Right cardiac atrium (tissue), 5 donors: ENCODE data around the gene MSX2. TPM values are rescaled to one million over a fixed set of nuclear protein-coding genes. Genes with fewer than 3 reads are reported as not detected.

Experiments used
- ATAC-seq, 2 donors: fragments of 200-7000 bp; cut with Tn5 transposase; one replicate each; pipeline versions ENCODE4 v1.8.0 to v1.9.1; 2020; ENCODE audit warnings: moderate library complexity in 2 of 2, mild to moderate bottlenecking in 1 of 2
- DNase-seq, 3 donors: peaks; one replicate each; pipeline ENCODE4 v3.0.0-alpha.2; 2020
- H3K27ac ChIP-seq: one replicate; pipeline ENCODE4 v1.5.1; 2013; ENCODE audit warnings: mild to moderate bottlenecking, low read length, control low read depth, moderate library complexity
- H3K27me3 ChIP-seq: one replicate; pipeline ENCODE4 v1.6.1; 2013; ENCODE audit not compliant: control insufficient read depth, insufficient read depth
- H3K4me1 ChIP-seq: one replicate; pipeline ENCODE4 v1.6.1; 2013; ENCODE audit warnings: low read length; ENCODE audit not compliant: control insufficient read depth, insufficient read depth
- H3K4me3 ChIP-seq: one replicate; pipeline ENCODE4 v1.5.1; 2013; ENCODE audit warnings: low read length, control low read depth
- H3K9me3 ChIP-seq: one replicate; pipeline ENCODE4 v1.6.1; 2013; ENCODE audit warnings: low read length; ENCODE audit not compliant: control insufficient read depth
- WGBS: extraction: QIAGEN DNeasy Blood & Tissue Kit; methylation state at CpG from one replicate; pipeline ENCODE4 v1.1.7; 2013; 5-methylcytosine and 5-hydroxymethylcytosine counted together
- intact Hi-C, 4 donors: fragments of 100-400 bp; cut with DNase I; formaldehyde crosslinking; loops; one replicate each; pipeline versions ENCODE4 v1.11.0 to v1.14.0; 2022 to 2023
- polyA plus RNA-seq: library from polyadenylated mRNA; stranded (reverse); fragments of 200-250 nt; gene quantifications from one replicate; pipeline ENCODE4 v1.2.3, GENCODE V29; 2013
- total RNA-seq, 4 donors: library from RNA; stranded (reverse); fragmentation: NEBNext Ultra II Directional; extraction: Animal tissue kit (Norgen Biotek cat#: 25700); gene quantifications; one replicate each; pipeline ENCODE4 v1.2.1, GENCODE V29; 2021
- donor health status: healthy with polysubstance abuse.
- donor health status: DM: no; HTN: yes; CAD: no.
- donor health status: DM: no; HTN: no; CAD: no.
- donor health status: DM: no; HTN: yes; CAD: no; lungs with severe emphysema.
- donor health status: DM: yes; HTN: yes; CAD: no.

MSX2 gene
- total and polyA plus RNA-seq, 5 donors = 1.9 to 3.2 (median 2.6) TPM

DNA sequence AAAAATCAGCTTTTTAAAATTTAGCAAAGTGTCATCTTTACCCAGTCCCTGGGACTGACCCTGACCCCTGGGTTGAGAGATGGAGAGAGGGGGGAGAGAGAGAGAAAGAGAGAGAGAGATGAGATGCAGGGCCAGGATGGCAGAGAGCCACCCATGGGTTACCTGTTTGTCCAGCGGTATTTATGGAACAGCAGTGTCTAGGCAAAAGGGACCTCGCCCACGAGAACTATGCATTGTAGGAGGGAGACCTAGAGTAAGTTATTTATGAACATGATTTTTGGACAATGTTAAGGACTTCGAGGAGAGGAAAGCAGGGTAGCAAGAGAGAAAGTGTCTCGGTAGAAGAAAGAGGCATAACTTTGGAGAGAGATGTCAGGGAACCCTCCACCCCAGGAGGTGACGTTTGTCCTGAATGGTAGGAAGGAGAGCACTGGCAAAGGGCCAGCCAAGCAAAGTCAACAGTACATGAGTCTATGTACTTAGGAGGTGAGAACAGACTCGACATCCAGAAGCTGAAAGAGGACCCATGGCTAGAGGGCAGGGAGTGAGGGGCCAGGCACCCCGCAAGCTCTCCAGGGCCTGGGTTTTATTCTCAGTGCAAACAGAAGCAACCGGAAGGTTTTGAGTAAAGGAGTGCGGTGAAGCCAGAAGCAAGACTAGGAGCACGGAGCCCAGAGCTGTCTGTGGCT lies 30.5 kb upstream of the MSX2 start:
- Histone ChIP-seq H3K4me1 (no peaks in the 10 kb centered on the region), H3K27ac (no peak overlapping the region), H3K27me3 (peaks cover 3% of the 10 kb centered on the region), H3K4me3 (no peak overlapping the region), H3K9me3 (no peaks in the 10 kb centered on the region)
- WGBS = 39% methylated on average over 11 of the region's 11 CpGs
- ATAC-seq (no peak), DNase-seq (peak in 1 of 3 donors; percentile 58)
- intact Hi-C loops = no loop called here

DNA sequence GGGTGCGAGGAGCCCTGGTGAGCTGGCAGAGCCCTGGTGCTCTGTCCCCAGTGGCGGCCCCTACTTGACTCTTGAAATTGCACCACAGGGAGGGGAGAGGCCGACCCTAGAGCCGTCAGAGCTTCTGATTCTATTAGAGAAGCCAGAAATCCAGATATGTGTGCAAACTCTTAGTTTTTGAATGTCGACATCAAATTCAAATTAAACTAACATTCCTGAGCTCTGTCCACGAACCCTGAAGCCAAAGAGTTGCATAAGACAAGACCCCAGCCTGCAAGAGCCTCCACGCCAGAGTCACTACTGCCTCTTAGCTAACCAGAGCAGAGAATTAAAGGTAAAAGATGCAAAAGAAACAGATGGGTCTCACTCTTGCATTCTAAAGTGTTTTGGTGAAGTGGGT lies 29.8 kb upstream of the MSX2 start:
- intact Hi-C loops = no loop called here

DNA sequence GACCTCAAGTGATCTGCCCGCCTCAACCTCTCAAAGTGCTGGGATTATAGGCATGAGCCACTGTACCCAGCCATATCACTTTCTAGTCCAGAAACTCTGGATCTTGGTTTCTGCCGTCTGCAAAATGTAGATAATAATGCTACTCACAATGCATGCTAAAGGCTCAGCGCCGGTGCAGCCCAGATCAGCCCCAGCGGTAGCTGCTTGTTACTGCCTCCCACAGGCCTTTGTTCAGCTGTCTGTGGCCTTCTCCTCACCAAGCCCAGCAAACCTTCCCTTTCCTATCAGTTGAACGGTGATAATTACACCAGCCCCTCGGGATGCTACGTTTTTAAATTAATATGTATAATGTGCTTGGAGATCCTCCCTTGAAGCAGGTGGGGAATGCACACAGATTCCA lies 26.2 kb upstream of the MSX2 start:
- no peak overlapping the region for H3K4me3 ChIP-seq
- ATAC-seq (no peak), DNase-seq (no peak)
- whole genome bisulfite sequencing = 46% methylated on average over 8 of the region's 8 CpGs
- no peak overlapping the region for H3K27ac ChIP-seq
- H3K27me3 ChIP-seq = no peaks in the 10 kb centered on the region
- no peaks in the 10 kb centered on the region for H3K4me1 ChIP-seq
- H3K9me3 ChIP-seq = no peaks in the 10 kb centered on the region
- intact Hi-C loops = no loop called here

More for the DNA sequence above, 29.8 kb upstream of the MSX2 start:
- Histone ChIP-seq H3K27me3 (peaks cover 3% of the 10 kb centered on the region), H3K4me1 (no peaks in the 10 kb centered on the region), H3K27ac (no peak overlapping the region), H3K4me3 (no peak overlapping the region), H3K9me3 (no peaks in the 10 kb centered on the region)
- DNase-seq = no peak
- ATAC-seq = no peak
- WGBS = 33% methylated on average over 7 of the region's 7 CpGs

DNA sequence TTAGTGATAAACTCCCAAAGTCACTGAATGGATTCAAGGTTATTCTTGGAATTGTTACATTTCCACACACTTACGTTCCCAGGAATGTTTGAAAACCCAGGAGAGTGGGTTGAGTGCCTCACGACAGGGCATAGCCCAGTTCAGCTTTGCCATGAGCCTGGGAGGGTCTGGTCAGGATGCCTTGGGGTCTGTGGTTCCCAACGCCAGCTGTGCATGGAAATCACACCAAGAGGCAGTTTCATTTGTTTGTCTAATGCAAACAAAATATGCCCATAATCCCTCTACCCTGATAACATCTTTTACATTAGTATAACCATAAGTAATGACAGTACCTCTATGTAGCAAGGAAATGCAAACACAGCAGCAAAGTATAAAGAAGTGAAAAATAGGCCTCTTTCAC lies 25.3 kb upstream of the MSX2 start:
- Histone ChIP-seq H3K27me3 (no peaks in the 10 kb centered on the region), H3K4me3 (no peak overlapping the region), H3K9me3 (no peaks in the 10 kb centered on the region), H3K27ac (no peak overlapping the region), H3K4me1 (no peaks in the 10 kb centered on the region)
- intact Hi-C loops = no loop called here
- 69% methylated on average over 3 of the region's 3 CpGs for WGBS
- ATAC-seq = no peak
- DNase-seq = no peak

DNA sequence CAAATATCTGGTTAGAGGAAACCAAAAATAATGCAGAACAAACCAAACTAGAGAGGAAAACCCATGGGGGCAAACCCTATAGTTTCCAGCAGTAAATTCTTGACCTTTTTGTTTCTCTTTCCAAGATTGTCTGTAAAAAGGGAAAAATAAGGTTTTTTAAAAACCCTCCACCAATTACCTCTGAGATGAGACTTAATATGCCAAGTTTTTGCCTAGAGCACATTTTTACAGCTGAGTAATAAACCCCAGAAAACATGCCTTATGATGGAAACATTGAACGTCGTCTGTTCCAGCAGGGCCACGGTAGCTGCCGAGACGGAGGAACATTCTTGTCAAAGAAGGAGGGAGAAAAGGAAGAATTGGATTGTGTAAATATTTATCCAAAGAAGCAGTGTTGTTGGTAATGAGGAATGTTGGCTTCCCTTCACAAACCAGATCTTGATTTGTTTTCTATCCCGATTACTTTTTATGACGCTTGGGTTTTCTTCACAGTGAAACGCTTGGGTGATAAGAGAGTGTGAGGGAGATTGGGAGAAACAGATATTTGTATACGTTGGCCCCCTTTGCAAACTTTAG lies 17.3 kb upstream of the MSX2 start:
- WGBS = 21% methylated on average over 9 of the region's 9 CpGs
- DNase-seq = no peak
- no peaks in the 10 kb centered on the region for H3K9me3 ChIP-seq
- no peaks in the 10 kb centered on the region for H3K4me1 ChIP-seq
- ATAC-seq = no peak
- H3K27ac ChIP-seq = no peak overlapping the region
- intact Hi-C loops = no loop called here
- no peak overlapping the region for H3K4me3 ChIP-seq
- no peaks in the 10 kb centered on the region for H3K27me3 ChIP-seq

DNA sequence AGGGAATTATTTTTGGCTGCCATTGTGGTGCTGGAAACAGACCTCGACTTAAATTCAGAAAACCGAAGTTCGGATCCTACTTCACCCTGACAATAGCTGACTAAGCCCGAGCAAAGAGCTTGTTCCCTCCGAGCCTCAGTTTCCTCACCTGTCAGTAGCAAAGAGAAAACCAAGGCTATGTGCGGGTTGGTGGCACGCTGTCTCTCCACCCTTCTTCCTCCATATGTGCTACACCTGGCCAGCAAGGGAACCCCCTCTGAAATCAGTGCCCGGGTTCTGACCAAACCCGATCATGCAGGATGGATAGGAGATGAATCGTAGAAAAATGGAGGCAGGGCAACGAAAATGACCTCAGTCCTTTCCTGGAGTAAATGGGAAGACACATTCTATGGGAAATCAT lies 16.7 kb upstream of the MSX2 start:
- Histone ChIP-seq H3K27ac (no peak overlapping the region), H3K27me3 (no peaks in the 10 kb centered on the region), H3K4me3 (no peak overlapping the region), H3K4me1 (no peaks in the 10 kb centered on the region), H3K9me3 (no peaks in the 10 kb centered on the region)
- 82% methylated on average over 11 of the region's 11 CpGs for WGBS
- DNase-seq (no peak), ATAC-seq (no peak)
- intact Hi-C loops = no loop called here

DNA sequence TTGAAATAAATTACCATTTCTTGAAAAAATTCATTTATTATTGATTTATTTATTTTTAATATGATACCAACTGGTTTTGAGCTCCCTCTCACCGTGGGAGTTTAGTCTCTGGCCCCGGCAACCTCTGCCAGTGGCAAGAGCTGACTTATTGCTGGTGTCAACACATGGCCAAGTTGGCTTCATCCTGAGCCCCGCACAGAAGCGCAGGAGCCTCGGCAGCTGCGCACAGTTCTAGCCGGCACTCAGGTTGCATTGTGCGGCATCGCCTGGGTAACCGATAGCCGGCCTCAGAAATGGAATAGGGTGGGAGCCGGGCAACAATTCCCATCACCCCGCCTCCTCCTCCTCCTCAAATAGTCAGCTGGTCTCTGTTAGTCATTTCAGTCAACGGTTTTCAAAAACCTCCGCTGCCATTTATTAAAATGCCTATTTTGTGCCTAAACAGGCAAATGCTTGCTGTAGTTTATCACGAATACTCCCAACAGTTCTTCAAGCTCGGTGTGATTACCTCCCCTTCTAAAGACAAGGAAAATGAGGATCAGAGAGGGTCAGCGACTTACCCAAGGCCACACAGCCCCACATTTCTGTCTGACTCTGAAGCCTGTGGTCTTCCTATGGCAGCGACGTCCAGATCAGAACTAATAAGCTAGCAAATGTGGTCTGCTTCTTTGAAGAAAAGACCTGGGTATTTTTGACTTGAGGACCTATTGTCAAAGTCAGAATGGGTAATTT lies 15.7 kb upstream of the MSX2 start:
- intact Hi-C loops = no loop called here
- WGBS = 57% methylated on average over 20 of the region's 20 CpGs
- H3K27me3 ChIP-seq = no peaks in the 10 kb centered on the region

DNA sequence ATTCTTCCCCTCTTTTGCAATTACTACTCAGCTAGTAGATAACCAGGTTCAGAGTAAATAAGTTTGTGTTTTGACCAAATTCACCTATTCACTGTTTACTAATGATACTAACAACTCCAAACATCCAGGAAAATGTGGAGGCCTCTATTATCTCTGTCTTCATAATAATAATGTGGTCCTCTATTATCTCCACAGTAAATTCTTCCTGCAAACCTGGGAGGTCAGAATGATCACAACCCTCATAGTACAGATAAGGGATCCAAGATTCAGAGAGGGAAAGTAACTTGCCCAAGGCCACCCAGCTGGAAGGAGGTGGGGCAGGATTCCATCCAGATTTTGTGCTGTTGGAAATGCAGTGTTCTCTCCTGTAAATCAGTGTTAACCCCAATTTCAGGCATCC lies 9.6 kb upstream of the MSX2 start:
- intact Hi-C loops = no loop called here
- peaks cover 5% of the 10 kb centered on the region for H3K27me3 ChIP-seq
- DNase-seq (no peak), ATAC-seq (no peak)
- H3K27ac ChIP-seq = no peak overlapping the region
- no peaks in the 10 kb centered on the region for H3K4me1 ChIP-seq
- no peaks in the 10 kb centered on the region for H3K9me3 ChIP-seq
- no peak overlapping the region for H3K4me3 ChIP-seq

More for the DNA sequence above, 15.7 kb upstream of the MSX2 start:
- H3K4me1 ChIP-seq = no peaks in the 10 kb centered on the region
- ATAC-seq (no peak), DNase-seq (no peak)
- H3K27ac ChIP-seq = no peak overlapping the region
- no peaks in the 10 kb centered on the region for H3K9me3 ChIP-seq
- no peak overlapping the region for H3K4me3 ChIP-seq

DNA sequence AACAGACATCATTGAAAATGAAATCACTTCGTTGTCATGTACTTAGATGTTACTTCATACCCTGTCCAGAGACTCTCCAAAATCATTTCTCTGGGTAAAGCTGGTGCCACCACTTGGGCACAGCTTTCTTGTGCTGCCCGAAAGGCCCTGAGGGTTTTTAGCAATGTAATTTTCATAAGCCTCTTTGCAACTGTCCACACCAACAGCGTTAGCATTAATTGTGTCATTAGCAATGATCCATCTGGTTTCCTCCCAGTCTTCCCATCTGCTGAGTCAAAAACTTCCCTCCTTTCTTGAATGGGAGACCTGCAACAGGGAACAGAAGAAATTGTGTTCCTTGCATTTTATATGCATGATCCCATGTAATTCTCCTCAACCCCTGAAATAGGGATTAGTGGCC lies 8.6 kb upstream of the MSX2 start:
- no peak overlapping the region for H3K27ac ChIP-seq
- intact Hi-C loops = no loop called here
- H3K9me3 ChIP-seq = no peaks in the 10 kb centered on the region
- no peak overlapping the region for H3K4me3 ChIP-seq
- ATAC-seq = no peak
- peaks cover 5% of the 10 kb centered on the region for H3K27me3 ChIP-seq
- 67% methylated on average over 3 of the region's 3 CpGs for WGBS
- no peaks in the 10 kb centered on the region for H3K4me1 ChIP-seq
- DNase-seq = no peak

DNA sequence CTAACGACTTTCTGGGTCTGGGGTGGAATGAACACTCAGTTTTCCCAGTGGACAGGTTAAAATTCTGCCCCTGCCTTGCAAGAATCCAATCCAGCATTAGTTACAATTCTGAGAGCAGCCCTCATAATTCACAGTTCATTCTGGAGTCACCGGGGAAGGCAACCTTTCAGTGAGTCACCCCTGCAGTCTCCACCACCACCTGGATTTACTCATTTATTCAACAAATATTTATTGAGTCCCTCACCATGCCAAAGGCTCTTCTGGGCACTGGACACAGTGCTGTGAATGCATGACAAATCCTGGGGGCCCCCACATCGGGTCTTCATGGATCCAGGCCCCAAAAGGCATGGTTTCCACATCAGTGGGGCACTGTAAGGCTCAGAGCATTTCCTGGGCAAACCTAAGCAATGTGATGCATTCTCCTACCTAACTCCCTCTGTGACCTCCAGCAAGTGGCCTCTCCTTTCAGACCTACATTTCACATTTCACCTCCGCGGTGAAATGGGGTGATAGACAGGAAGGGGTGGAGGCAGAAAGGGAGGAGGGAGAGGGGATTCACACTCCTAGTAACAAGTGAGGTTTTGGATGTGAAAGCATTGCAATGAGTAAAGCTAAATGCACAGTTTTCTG lies 6.4 kb upstream of the MSX2 start:
- ATAC-seq (no peak), DNase-seq (no peak)
- H3K9me3 ChIP-seq = no peaks in the 10 kb centered on the region
- WGBS = 23% methylated on average over 5 of the region's 5 CpGs
- no peak overlapping the region for H3K4me3 ChIP-seq
- no peak overlapping the region for H3K27ac ChIP-seq
- H3K4me1 ChIP-seq = peaks cover 3% of the 10 kb centered on the region
- intact Hi-C loops = no loop called here
- peaks cover 5% of the 10 kb centered on the region for H3K27me3 ChIP-seq
